Skeletal muscle tissue (tissue), 4 donors: ENCODE data around the gene LIPG. TPM values are rescaled to one million over a fixed set of nuclear protein-coding genes. Genes with fewer than 3 reads are reported as not detected.

Source experiments
- H3K27ac ChIP-seq: one replicate; pipeline ENCODE4 v1.7.0; 2013; ENCODE audit warnings: mild to moderate bottlenecking, low read depth, low read length, inconsistent platforms
- H3K27me3 ChIP-seq, 3 donors: one replicate each; pipeline ENCODE4 v1.7.0; 2013; ENCODE audit warnings: low read length in 3 of 3; ENCODE audit not compliant: control insufficient read depth in 3 of 3, insufficient read depth in 3 of 3
- H3K36me3 ChIP-seq, 3 donors: one replicate each; pipeline ENCODE4 v1.7.0; 2013; ENCODE audit warnings: low read length in 3 of 3; ENCODE audit not compliant: control insufficient read depth in 3 of 3, insufficient read depth in 3 of 3
- H3K4me1 ChIP-seq, 3 donors: one replicate each; pipeline ENCODE4 v1.7.0; 2013; ENCODE audit warnings: low read length in 3 of 3, mild to moderate bottlenecking in 3 of 3; ENCODE audit not compliant: control insufficient read depth in 3 of 3, insufficient read depth in 3 of 3
- H3K4me3 ChIP-seq, 3 donors: one replicate each; pipeline ENCODE4 v1.7.0; 2013; ENCODE audit warnings: low read length in 3 of 3
- H3K9ac ChIP-seq, 3 donors: one replicate each; pipeline ENCODE4 v1.7.0; 2013; ENCODE audit warnings: low read length in 3 of 3, mild to moderate bottlenecking in 3 of 3, moderate library complexity in 2 of 3, low read depth in 1 of 3
- H3K9me3 ChIP-seq, 3 donors: one replicate each; pipeline ENCODE4 v1.7.0; 2013; ENCODE audit warnings: low read length in 3 of 3; ENCODE audit not compliant: control insufficient read depth in 3 of 3
- total RNA-seq: library from RNA; depleted of rRNA; stranded (reverse); fragments of >200 nt; gene quantifications from one replicate; pipeline ENCODE4 v1.2.3, GENCODE V29; 2014
- donor health status: Osteomylitis.

Gene LIPG
- total RNA-seq, 1 donor from 2014 or later = 2.6 TPM

- peak overlapping the region; percentile 7 for H3K27ac ChIP-seq
- no peaks in the 10 kb centered on the region for H3K36me3 ChIP-seq
- H3K4me1 ChIP-seq = peaks cover 11 to 22% (median 17%) of the 10 kb centered on the region in 3 donors
- peak overlapping the region in 1 of 3 donors; percentile 45 for H3K9ac ChIP-seq
- no peak overlapping the region for H3K4me3 ChIP-seq
- H3K9me3 ChIP-seq = no peaks in the 10 kb centered on the region
- no peaks in the 10 kb centered on the region for H3K27me3 ChIP-seq
Measured at GRCh38 chr18:49628881-49629795, 67.3 kb downstream of the LIPG start.

GRCh38 chr18:49630246-49630699 lies 68.4 kb downstream of the LIPG start:
- Histone ChIP-seq H3K27ac (no peak overlapping the region), H3K4me1 (peaks cover 11 to 22% (median 17%) of the 10 kb centered on the region in 3 donors)

GRCh38 chr18:49631146-49631866 lies 69.4 kb downstream of the LIPG start:
- H3K9me3 ChIP-seq = no peaks in the 10 kb centered on the region
- H3K4me3 ChIP-seq = no peak overlapping the region
- H3K4me1 ChIP-seq = peaks cover 10 to 22% (median 17%) of the 10 kb centered on the region in 3 donors

More at GRCh38 chr18:49630246-49630699, 68.4 kb downstream of the LIPG start:
- no peak overlapping the region for H3K9ac ChIP-seq
- no peaks in the 10 kb centered on the region for H3K9me3 ChIP-seq
- H3K4me3 ChIP-seq = no peak overlapping the region
- H3K36me3 ChIP-seq = no peaks in the 10 kb centered on the region
- H3K27me3 ChIP-seq = no peaks in the 10 kb centered on the region

GRCh38 chr18:49632588-49632987 lies 70.7 kb downstream of the LIPG start:
- Histone ChIP-seq H3K27ac (no peak overlapping the region), H3K4me3 (no peak overlapping the region), H3K4me1 (peaks cover 10 to 22% (median 17%) of the 10 kb centered on the region in 3 donors), H3K36me3 (no peaks in the 10 kb centered on the region), H3K27me3 (no peaks in the 10 kb centered on the region), H3K9ac (no peak overlapping the region), H3K9me3 (no peaks in the 10 kb centered on the region)

More at GRCh38 chr18:49631146-49631866, 69.4 kb downstream of the LIPG start:
- Histone ChIP-seq H3K27me3 (no peaks in the 10 kb centered on the region), H3K9ac (no peak overlapping the region), H3K27ac (no peak overlapping the region), H3K36me3 (no peaks in the 10 kb centered on the region)

- Histone ChIP-seq H3K9me3 (no peaks in the 10 kb centered on the region), H3K36me3 (no peaks in the 10 kb centered on the region), H3K4me1 (peaks cover 0 to 5% (median 3%) of the 10 kb centered on the region in 3 donors), H3K27me3 (no peaks in the 10 kb centered on the region), H3K4me3 (no peak overlapping the region), H3K27ac (no peak overlapping the region), H3K9ac (no peak overlapping the region)
Measured at GRCh38 chr18:49638209-49638785, 76.4 kb downstream of the LIPG start.

GRCh38 chr18:49638891-49639557 lies 77.2 kb downstream of the LIPG start:
- Histone ChIP-seq H3K9ac (no peak overlapping the region), H3K27ac (no peak overlapping the region), H3K27me3 (no peaks in the 10 kb centered on the region), H3K36me3 (no peaks in the 10 kb centered on the region), H3K9me3 (no peaks in the 10 kb centered on the region), H3K4me1 (peaks cover 0 to 5% (median 3%) of the 10 kb centered on the region in 3 donors), H3K4me3 (no peak overlapping the region)

GRCh38 chr18:49639643-49640391 lies 78.0 kb downstream of the LIPG start:
- no peak overlapping the region for H3K9ac ChIP-seq
- H3K27ac ChIP-seq = no peak overlapping the region
- no peaks in the 10 kb centered on the region for H3K36me3 ChIP-seq
- H3K4me1 ChIP-seq = peaks cover 0 to 5% (median 3%) of the 10 kb centered on the region in 3 donors
- no peaks in the 10 kb centered on the region for H3K27me3 ChIP-seq
- no peak overlapping the region for H3K4me3 ChIP-seq
- no peaks in the 10 kb centered on the region for H3K9me3 ChIP-seq

GRCh38 chr18:49640741-49641140 lies 78.9 kb downstream of the LIPG start:
- no peak overlapping the region for H3K9ac ChIP-seq
- H3K27ac ChIP-seq = no peak overlapping the region
- H3K9me3 ChIP-seq = no peaks in the 10 kb centered on the region
- H3K27me3 ChIP-seq = no peaks in the 10 kb centered on the region
- H3K36me3 ChIP-seq = no peaks in the 10 kb centered on the region
- H3K4me3 ChIP-seq = no peak overlapping the region
- peaks cover 5 to 6% (median 5%) of the 10 kb centered on the region in 3 donors for H3K4me1 ChIP-seq

GRCh38 chr18:49645196-49645595 lies 83.3 kb downstream of the LIPG start:
- H3K27ac ChIP-seq = no peak overlapping the region
- H3K9ac ChIP-seq = no peak overlapping the region
- no peak overlapping the region for H3K4me3 ChIP-seq
- no peaks in the 10 kb centered on the region for H3K36me3 ChIP-seq
- no peaks in the 10 kb centered on the region for H3K9me3 ChIP-seq
- peaks cover 19 to 39% (median 32%) of the 10 kb centered on the region in 3 donors for H3K4me1 ChIP-seq
- H3K27me3 ChIP-seq = no peaks in the 10 kb centered on the region
